HG03175 (cell line): ENCODE measurements around the gene KIAA1210.

Experiments used
- ATAC-seq: cut with Tn5 transposase; IDR thresholded peaks from one replicate; pipeline ENCODE4 v1.9.1; 2021; ENCODE audit warnings: mild to moderate bottlenecking, moderate library complexity; ENCODE audit not compliant: unreplicated experiment

KIAA1210 gene

GRCh38 chrX:119127650-119128049 is at the start of gene KIAA1210:
Gene KIAA1210 (minus strand): TSS chrX:119127812. CDS start chrX:119123642, 4,170 bp downstream.
- ATAC-seq = no peak

- ATAC-seq = no peak
Measured at GRCh38 chrX:119177278-119177677, 49.7 kb upstream of the KIAA1210 start.

- no peak for ATAC-seq
Measured at GRCh38 chrX:119174900-119175299, 47.3 kb upstream of the KIAA1210 start.

GRCh38 chrX:119168104-119168503 is 40.5 kb upstream of the KIAA1210 start:
- ATAC-seq = no peak

GRCh38 chrX:119158226-119158625 is 30.6 kb upstream of the KIAA1210 start:
- ATAC-seq = no peak

GRCh38 chrX:119156241-119156640 is 28.6 kb upstream of the KIAA1210 start:
- ATAC-seq = no peak

- no peak for ATAC-seq
Measured at GRCh38 chrX:119155416-119156035, 27.9 kb upstream of the KIAA1210 start.

GRCh38 chrX:119151051-119151380 is 23.4 kb upstream of the KIAA1210 start:
- ATAC-seq = no peak

- ATAC-seq = no peak
Measured at GRCh38 chrX:119150163-119151050, 22.8 kb upstream of the KIAA1210 start.

- ATAC-seq = no peak
Measured at GRCh38 chrX:119147486-119147885, 19.9 kb upstream of the KIAA1210 start.

- ATAC-seq = no peak
Measured at GRCh38 chrX:119145241-119145653, 17.6 kb upstream of the KIAA1210 start.

- ATAC-seq = no peak
Measured at GRCh38 chrX:119134466-119134865, 6.9 kb upstream of the KIAA1210 start.

- no peak for ATAC-seq
Measured at GRCh38 chrX:119132961-119133360, 5.3 kb upstream of the KIAA1210 start.

- ATAC-seq = no peak
Measured at GRCh38 chrX:119132316-119132715, 4.7 kb upstream of the KIAA1210 start.

GRCh38 chrX:119130911-119131310 is 3.3 kb upstream of the KIAA1210 start:
- no peak for ATAC-seq

- no peak for ATAC-seq
Measured at GRCh38 chrX:119121341-119121740, 6.3 kb downstream of the KIAA1210 start.

- ATAC-seq = peak; percentile 89
Measured at GRCh38 chrX:119118780-119119395, 8.7 kb downstream of the KIAA1210 start.

GRCh38 chrX:119107206-119107605 is 20.4 kb downstream of the KIAA1210 start:
- ATAC-seq = no peak

- no peak for ATAC-seq
Measured at GRCh38 chrX:119105826-119106225, 21.8 kb downstream of the KIAA1210 start.

- ATAC-seq = no peak
Measured at GRCh38 chrX:119101168-119101567, 26.4 kb downstream of the KIAA1210 start.

- ATAC-seq = no peak
Measured at GRCh38 chrX:119095936-119096335, 31.7 kb downstream of the KIAA1210 start.

GRCh38 chrX:119094819-119095218 is 32.8 kb downstream of the KIAA1210 start:
- ATAC-seq = no peak
